ENCODE measurements around the gene NUCB1.
A peak's percentile ranks its signal among the peaks of the same experiment; 100 is the strongest.

Gene NUCB1

GRCh38 chr19:48899781-48900476 is at the start of gene NUCB1:
TSS of gene NUCB1 (plus strand) at chr19:48900312. CDS start at chr19:48900797, 485 bp downstream.
- H3K9me3 ChIP-seq (ENCODE audit: low read length) = no peaks in the 10 kb centered on the region
- H3K36me3 ChIP-seq (ENCODE audit: insufficient read depth, low read length) = peaks cover 3% of the 10 kb centered on the region
- H3K27ac ChIP-seq (ENCODE audit: low read depth, low read length) = peak within 1 kb of the TSS; percentile 100
- H3K4me3 ChIP-seq (ENCODE audit: low read depth in 1 of 2, low read length in 2 of 2) = peak within 1 kb of the TSS; percentile 90 to 93
- H3K9ac ChIP-seq (ENCODE audit: low read length) = peak within 1 kb of the TSS; percentile 85
- no peaks in the 10 kb centered on the region for H3K27me3 ChIP-seq (ENCODE audit: control insufficient read depth in 1 of 2, insufficient read depth in 2 of 2, low read length in 2 of 2)
- peaks cover 14% of the 10 kb centered on the region for H3K4me1 ChIP-seq (ENCODE audit: insufficient read depth, low read length)

DNA sequence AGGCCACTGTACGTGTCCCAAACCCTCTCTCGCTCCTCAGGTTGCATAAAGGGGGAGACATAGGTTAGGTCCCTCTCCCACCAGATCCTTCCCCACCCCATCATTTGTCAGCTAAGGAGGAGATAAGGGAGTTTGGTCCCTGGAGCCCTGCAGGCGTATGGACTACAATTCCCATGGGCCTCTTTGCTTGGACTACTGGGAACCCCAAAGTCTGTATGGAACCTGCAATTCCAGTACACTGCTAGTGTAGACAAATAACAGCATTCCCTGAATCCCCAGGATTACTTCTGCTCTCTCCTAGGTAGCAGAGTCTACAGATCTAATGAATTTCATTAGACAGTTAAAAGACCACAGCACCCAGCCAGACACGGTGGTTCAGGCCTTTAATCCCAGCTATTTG is 47.8 kb upstream of the NUCB1 start:
- no peak overlapping the region for H3K4me3 ChIP-seq (ENCODE audit: low read depth in 1 of 2, low read length in 2 of 2)
- H3K27me3 ChIP-seq (ENCODE audit: control insufficient read depth in 1 of 2, insufficient read depth in 2 of 2, low read length in 2 of 2) = no peaks in the 10 kb centered on the region
- no peak overlapping the region for H3K9ac ChIP-seq (ENCODE audit: low read length)
- no peak overlapping the region for H3K27ac ChIP-seq (ENCODE audit: low read depth, low read length)
- H3K36me3 ChIP-seq (ENCODE audit: insufficient read depth, low read length) = no peaks in the 10 kb centered on the region
- no peaks in the 10 kb centered on the region for H3K4me1 ChIP-seq (ENCODE audit: insufficient read depth, low read length)
- no peaks in the 10 kb centered on the region for H3K9me3 ChIP-seq (ENCODE audit: low read length)

- H3K27ac ChIP-seq (ENCODE audit: low read depth, low read length) = no peak overlapping the region
- H3K9me3 ChIP-seq (ENCODE audit: low read length) = no peaks in the 10 kb centered on the region
- H3K36me3 ChIP-seq (ENCODE audit: insufficient read depth, low read length) = no peaks in the 10 kb centered on the region
- no peak overlapping the region for H3K9ac ChIP-seq (ENCODE audit: low read length)
- H3K4me3 ChIP-seq (ENCODE audit: low read depth in 1 of 2, low read length in 2 of 2) = no peak overlapping the region
- H3K4me1 ChIP-seq (ENCODE audit: insufficient read depth, low read length) = no peaks in the 10 kb centered on the region
- no peaks in the 10 kb centered on the region for H3K27me3 ChIP-seq (ENCODE audit: control insufficient read depth in 1 of 2, insufficient read depth in 2 of 2, low read length in 2 of 2)
Observed at GRCh38 chr19:48853483-48853882, 46.6 kb upstream of the NUCB1 start.

DNA sequence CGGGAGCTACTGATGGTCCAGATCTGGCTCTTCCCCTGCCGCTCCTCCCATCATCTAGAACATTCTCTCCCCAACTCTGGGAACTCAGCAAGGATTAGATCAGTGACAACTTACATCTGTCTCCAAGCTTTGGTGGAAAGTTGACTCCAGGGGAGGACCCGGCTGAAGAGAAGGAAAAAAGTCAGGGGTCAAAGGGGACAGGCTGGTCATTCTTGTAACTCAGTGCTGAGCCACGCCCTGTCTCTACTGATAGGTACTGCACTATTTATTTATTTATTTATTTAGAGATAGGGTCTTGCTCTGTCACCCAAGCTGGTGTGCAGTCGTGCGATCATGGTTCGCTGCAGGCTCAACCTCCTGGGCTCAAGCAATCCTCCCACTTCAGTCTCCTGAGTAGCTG is 46.0 kb upstream of the NUCB1 start:
- Histone ChIP-seq H3K36me3 (ENCODE audit: insufficient read depth, low read length) (no peaks in the 10 kb centered on the region), H3K27me3 (ENCODE audit: control insufficient read depth in 1 of 2, insufficient read depth in 2 of 2, low read length in 2 of 2) (no peaks in the 10 kb centered on the region), H3K27ac (ENCODE audit: low read depth, low read length) (no peak overlapping the region), H3K4me3 (ENCODE audit: low read depth in 1 of 2, low read length in 2 of 2) (no peak overlapping the region), H3K4me1 (ENCODE audit: insufficient read depth, low read length) (no peaks in the 10 kb centered on the region), H3K9me3 (ENCODE audit: low read length) (no peaks in the 10 kb centered on the region), H3K9ac (ENCODE audit: low read length) (no peak overlapping the region)

- no peak overlapping the region for H3K27ac ChIP-seq (ENCODE audit: low read depth, low read length)
- H3K9me3 ChIP-seq (ENCODE audit: low read length) = no peaks in the 10 kb centered on the region
- H3K4me3 ChIP-seq (ENCODE audit: low read depth in 1 of 2, low read length in 2 of 2) = no peak overlapping the region
- H3K9ac ChIP-seq (ENCODE audit: low read length) = no peak overlapping the region
- H3K27me3 ChIP-seq (ENCODE audit: control insufficient read depth in 1 of 2, insufficient read depth in 2 of 2, low read length in 2 of 2) = no peaks in the 10 kb centered on the region
- no peaks in the 10 kb centered on the region for H3K36me3 ChIP-seq (ENCODE audit: insufficient read depth, low read length)
- no peaks in the 10 kb centered on the region for H3K4me1 ChIP-seq (ENCODE audit: insufficient read depth, low read length)
Observed at GRCh38 chr19:48856921-48857320, 43.2 kb upstream of the NUCB1 start.

DNA sequence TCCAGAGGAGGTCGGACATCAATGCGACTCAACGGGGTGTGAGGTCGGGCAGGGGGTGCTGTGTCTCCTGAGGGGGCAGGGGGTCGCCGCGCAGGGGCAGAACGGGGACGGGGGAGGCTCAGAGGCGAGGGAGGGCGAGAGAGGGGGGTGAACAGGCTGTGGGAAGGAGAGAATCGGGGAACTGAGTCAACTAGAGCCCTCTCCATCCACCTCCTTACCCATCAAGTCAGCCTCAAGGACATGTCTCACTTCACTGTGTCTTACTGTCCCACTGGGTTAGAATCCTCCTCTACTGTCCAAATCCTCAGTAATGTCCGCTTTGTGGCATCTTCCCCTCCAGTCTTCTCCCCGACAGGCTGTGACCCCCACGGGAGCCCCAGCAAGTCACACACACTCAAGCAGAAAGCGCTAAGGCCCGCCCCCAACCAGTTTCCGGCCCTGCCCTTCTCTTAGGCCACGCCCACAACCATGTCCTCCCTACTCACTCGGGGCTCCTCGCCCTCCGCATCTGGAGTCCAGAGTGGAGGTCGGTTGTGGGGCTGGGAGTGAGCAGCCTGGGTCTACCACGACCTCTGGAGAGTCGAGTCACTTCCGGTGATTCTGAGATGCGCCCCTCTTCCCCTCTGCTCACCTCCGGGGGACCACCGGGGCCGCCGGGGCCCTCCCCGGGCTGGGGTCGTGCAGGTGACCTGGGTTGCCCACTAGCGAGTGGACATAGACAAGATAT is 41.0 kb upstream of the NUCB1 start:
- H3K27ac ChIP-seq (ENCODE audit: low read depth, low read length) = no peak overlapping the region
- H3K4me3 ChIP-seq (ENCODE audit: low read depth in 1 of 2, low read length in 2 of 2) = no peak overlapping the region
- no peak overlapping the region for H3K9ac ChIP-seq (ENCODE audit: low read length)

GRCh38 chr19:48859711-48860572 is 40.2 kb upstream of the NUCB1 start:
- Histone ChIP-seq H3K36me3 (ENCODE audit: insufficient read depth, low read length) (no peaks in the 10 kb centered on the region), H3K4me3 (ENCODE audit: low read depth in 1 of 2, low read length in 2 of 2) (no peak overlapping the region)

More for the DNA sequence above, 41.0 kb upstream of the NUCB1 start:
- no peaks in the 10 kb centered on the region for H3K36me3 ChIP-seq (ENCODE audit: insufficient read depth, low read length)
- no peaks in the 10 kb centered on the region for H3K9me3 ChIP-seq (ENCODE audit: low read length)
- no peaks in the 10 kb centered on the region for H3K27me3 ChIP-seq (ENCODE audit: control insufficient read depth in 1 of 2, insufficient read depth in 2 of 2, low read length in 2 of 2)
- H3K4me1 ChIP-seq (ENCODE audit: insufficient read depth, low read length) = no peaks in the 10 kb centered on the region

GRCh38 chr19:48861313-48861712 is 38.8 kb upstream of the NUCB1 start:
- peaks cover 4% of the 10 kb centered on the region for H3K36me3 ChIP-seq (ENCODE audit: insufficient read depth, low read length)

More at GRCh38 chr19:48859711-48860572, 40.2 kb upstream of the NUCB1 start:
- H3K27ac ChIP-seq (ENCODE audit: low read depth, low read length) = no peak overlapping the region
- no peaks in the 10 kb centered on the region for H3K9me3 ChIP-seq (ENCODE audit: low read length)
- no peaks in the 10 kb centered on the region for H3K4me1 ChIP-seq (ENCODE audit: insufficient read depth, low read length)
- no peaks in the 10 kb centered on the region for H3K27me3 ChIP-seq (ENCODE audit: control insufficient read depth in 1 of 2, insufficient read depth in 2 of 2, low read length in 2 of 2)
- H3K9ac ChIP-seq (ENCODE audit: low read length) = no peak overlapping the region

GRCh38 chr19:48862827-48863226 is 37.3 kb upstream of the NUCB1 start:
- H3K27me3 ChIP-seq (ENCODE audit: control insufficient read depth in 1 of 2, insufficient read depth in 2 of 2, low read length in 2 of 2) = no peaks in the 10 kb centered on the region
- no peak overlapping the region for H3K9ac ChIP-seq (ENCODE audit: low read length)
- no peaks in the 10 kb centered on the region for H3K9me3 ChIP-seq (ENCODE audit: low read length)
- H3K4me3 ChIP-seq (ENCODE audit: low read depth in 1 of 2, low read length in 2 of 2) = no peak overlapping the region
- peaks cover 10% of the 10 kb centered on the region for H3K4me1 ChIP-seq (ENCODE audit: insufficient read depth, low read length)
- H3K27ac ChIP-seq (ENCODE audit: low read depth, low read length) = no peak overlapping the region
- H3K36me3 ChIP-seq (ENCODE audit: insufficient read depth, low read length) = peaks cover 4% of the 10 kb centered on the region

More at GRCh38 chr19:48861313-48861712, 38.8 kb upstream of the NUCB1 start:
- H3K9ac ChIP-seq (ENCODE audit: low read length) = no peak overlapping the region
- no peak overlapping the region for H3K27ac ChIP-seq (ENCODE audit: low read depth, low read length)
- H3K9me3 ChIP-seq (ENCODE audit: low read length) = no peaks in the 10 kb centered on the region
- no peak overlapping the region for H3K4me3 ChIP-seq (ENCODE audit: low read depth in 1 of 2, low read length in 2 of 2)
- no peaks in the 10 kb centered on the region for H3K4me1 ChIP-seq (ENCODE audit: insufficient read depth, low read length)
- H3K27me3 ChIP-seq (ENCODE audit: control insufficient read depth in 1 of 2, insufficient read depth in 2 of 2, low read length in 2 of 2) = no peaks in the 10 kb centered on the region

- Histone ChIP-seq H3K9me3 (ENCODE audit: low read length) (no peaks in the 10 kb centered on the region), H3K4me3 (ENCODE audit: low read depth in 1 of 2, low read length in 2 of 2) (no peak overlapping the region), H3K4me1 (ENCODE audit: insufficient read depth, low read length) (peaks cover 20% of the 10 kb centered on the region), H3K9ac (ENCODE audit: low read length) (no peak overlapping the region), H3K27me3 (ENCODE audit: control insufficient read depth in 1 of 2, insufficient read depth in 2 of 2, low read length in 2 of 2) (no peaks in the 10 kb centered on the region), H3K36me3 (ENCODE audit: insufficient read depth, low read length) (peaks cover 4% of the 10 kb centered on the region), H3K27ac (ENCODE audit: low read depth, low read length) (no peak overlapping the region)
Observed at GRCh38 chr19:48866692-48867091, 33.4 kb upstream of the NUCB1 start.

GRCh38 chr19:48867123-48867745 is 32.9 kb upstream of the NUCB1 start:
- Histone ChIP-seq H3K9ac (ENCODE audit: low read length) (peak overlapping the region; percentile 80), H3K4me1 (ENCODE audit: insufficient read depth, low read length) (peaks cover 20% of the 10 kb centered on the region)

More at GRCh38 chr19:48867123-48867745, 32.9 kb upstream of the NUCB1 start:
- peak overlapping the region; percentile 83 for H3K27ac ChIP-seq (ENCODE audit: low read depth, low read length)
- peaks cover 4% of the 10 kb centered on the region for H3K36me3 ChIP-seq (ENCODE audit: insufficient read depth, low read length)
- H3K4me3 ChIP-seq (ENCODE audit: low read depth in 1 of 2, low read length in 2 of 2) = peak overlapping the region; percentile 38 to 64
- H3K27me3 ChIP-seq (ENCODE audit: control insufficient read depth in 1 of 2, insufficient read depth in 2 of 2, low read length in 2 of 2) = no peaks in the 10 kb centered on the region
- H3K9me3 ChIP-seq (ENCODE audit: low read length) = no peaks in the 10 kb centered on the region

Data from muscle layer of colon (tissue), 2 donors.